NCI-H2029 treated with DMSO at 0.1 percent for 48 hours (cell line): ENCODE data around the gene C17orf75.
"Not testable (repeated sequence)": the region's sequence is repeated elsewhere in the genome, so short reads cannot be mapped to it uniquely, and the experiment has no call there.

Source experiments
- DNase-seq: peaks from one replicate; lab custom pipeline; 2025; lab: John Stamatoyannopoulos, UW

C17orf75 gene

DNA sequence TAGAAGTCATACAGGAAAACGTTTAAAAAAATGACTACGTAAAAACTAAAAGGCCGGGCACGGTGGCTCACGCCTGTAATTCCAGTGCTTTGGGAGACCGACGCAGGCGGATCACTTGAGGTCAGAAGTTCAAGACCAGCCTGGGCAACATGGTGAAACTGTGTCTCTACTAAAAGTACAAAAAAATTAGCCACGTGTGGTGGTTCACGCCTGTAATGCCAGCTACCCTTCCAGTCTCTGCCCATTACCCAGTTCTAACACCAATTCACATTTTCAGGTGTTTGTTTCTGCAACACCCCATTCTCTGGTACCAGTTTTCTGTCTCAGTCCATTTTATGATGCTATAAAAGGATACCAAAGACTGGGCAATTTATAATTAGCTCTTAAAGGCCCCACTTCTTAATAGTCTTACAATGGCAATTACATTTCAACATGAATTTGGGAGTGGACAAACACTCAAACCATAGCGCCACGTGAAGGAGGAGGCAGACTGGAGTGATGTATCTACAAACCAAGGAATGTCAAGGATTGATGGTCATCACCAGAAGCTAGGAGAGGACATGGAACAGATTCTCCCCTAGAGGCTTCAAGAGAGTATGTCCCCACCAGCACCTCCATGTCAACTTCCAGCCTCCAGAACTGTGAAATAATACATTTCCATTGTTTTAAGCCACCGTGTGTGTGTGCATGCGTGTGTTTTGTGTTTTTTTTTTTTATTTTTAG, 791 bp upstream of the C17orf75 start:
- DNase-seq = peak; percentile 2

DNA sequence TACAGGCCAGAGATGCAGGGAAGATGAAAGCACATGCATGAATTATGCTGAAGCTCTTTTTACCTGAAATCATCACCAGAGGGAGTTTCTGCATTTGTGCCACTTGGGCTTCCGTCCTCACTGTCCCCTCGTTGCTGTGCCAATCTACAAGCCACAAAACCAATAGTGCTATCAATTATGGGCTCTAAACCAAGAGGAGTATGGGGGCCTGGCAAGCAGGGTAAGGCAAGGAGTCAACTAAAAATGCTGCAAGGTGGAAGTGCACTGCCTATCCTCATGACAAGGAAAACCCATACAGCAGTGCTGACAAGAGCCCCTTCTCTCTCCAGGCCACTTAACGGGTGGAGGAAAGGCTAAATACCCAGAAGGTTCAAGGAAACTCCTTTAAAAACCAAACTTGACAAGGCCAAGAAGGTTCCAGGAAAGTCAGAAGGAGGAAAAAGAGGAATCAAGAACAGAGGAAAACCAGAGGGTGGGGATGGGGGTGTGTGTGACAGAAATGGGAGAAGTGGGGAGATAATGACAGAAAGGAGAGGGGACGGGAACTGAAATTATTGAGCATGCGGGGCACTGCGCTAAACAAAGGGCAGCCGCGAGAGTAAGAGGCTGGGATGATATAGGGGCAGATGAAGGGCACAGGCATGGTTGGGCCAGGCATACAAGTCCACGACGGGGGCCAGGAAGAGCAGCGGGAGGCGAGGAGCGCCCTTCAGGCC, 674 bp downstream of the C17orf75 start:
- peak; percentile 8 for DNase-seq

DNA sequence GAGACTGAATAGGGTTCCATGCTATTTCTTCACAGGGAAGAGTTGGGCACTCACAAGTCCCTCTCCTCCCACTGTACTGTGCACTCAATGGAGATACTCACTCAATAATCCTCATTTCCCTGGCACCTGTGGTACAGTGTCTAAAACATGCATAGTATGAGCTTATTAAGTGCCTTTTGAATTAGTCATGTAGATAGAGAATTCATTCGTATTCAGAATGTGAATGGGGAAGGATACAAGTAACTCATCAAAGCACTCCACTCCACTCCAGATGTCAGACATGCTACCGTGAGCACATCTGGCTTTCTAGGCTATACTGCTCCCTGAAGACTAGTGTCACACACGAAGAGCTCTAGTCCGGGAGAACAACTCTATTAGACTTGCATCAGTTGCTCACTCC, 6.3 kb downstream of the C17orf75 start:
- DNase-seq = no peak

DNA sequence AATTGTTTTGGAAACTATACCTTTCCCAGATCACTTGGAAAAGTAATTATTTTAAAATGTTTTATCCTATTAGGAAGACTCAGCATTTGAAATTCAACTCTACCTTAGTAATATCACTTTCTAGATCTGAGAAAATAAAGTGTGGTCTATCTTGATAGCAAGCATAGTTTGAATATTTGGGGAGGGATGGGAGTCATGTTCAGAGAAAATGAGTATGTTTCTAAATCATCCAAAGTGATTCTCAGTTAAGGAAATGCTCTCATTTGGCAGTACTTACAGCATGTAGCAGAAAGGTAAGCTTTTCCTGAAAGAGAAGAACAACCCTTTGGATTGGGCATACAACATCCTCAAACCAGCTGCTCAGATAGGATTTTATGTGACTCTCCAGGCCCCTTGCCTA, 6.9 kb downstream of the C17orf75 start:
- DNase-seq = no peak

DNA sequence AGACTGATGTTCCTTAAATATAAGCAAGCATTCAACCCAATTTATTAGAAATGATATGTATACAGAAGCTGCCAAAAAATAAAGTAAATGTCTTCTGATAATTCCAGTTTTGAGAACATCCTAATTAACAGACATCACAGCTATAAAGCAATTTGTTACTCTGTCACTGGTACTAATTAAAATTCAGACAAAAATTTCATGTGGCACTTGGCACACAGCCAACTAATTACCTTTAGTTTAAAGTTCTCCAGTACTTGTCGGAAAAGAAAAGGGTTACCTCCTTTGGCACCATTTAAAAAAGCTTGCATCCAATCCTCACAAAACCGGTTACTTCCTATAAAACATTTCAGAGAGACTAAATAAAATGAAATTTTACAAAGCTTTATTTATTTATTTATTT, 8.8 kb downstream of the C17orf75 start:
- DNase-seq = no peak

DNA sequence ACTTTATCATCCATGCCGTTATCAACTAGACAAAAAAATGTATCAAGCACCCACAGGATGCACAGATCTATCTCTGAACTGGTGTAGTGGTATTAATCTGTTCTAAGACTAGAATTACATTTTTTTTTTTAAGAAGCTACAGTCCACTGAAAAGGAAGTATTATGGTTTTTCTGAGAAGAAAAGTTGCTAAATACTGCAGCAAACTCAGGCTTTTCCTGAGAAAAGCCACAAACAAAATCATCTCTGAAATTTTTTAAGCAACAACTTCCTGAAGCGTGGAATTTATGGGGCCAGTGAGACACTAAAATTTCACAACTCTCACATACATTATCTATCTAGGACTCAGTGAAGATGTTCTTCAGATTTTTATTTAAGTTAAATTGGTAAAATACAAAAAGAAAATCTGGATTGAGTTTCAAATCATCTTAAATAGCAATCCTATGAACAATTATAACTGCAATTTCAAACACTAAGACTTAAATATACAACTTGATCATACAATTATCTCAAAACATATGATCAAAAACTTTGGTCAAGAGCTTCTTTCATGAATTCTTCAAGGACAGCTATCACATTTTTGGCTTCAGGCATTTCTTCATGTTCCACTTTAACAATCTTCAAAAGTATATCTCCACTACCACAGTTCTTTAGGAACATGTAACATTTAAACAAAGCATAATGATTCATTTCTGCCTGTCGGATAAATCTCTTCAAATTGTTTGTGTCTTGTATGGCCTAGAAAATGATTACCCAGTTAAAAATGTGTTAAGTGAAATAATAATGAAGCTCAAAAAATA, 10.5 kb downstream of the C17orf75 start:
- no peak for DNase-seq

DNA sequence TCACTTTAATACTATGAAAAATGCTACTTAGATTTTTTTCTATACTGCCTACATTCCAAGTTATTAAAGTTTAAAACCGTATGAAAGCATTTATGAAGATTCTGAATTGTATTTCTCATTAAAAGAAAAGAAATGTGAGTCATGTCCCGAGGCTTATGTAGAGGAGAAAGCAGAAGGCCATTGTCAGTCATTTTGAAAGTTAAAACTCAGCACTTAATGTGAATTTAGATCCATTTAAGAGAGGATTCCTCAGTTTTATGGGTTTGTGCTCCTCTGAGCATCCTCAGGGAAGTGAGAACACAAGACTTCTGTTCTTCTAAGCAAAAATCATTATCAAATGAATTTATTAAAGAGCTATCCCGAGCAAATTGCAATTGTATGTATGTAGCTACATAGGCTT, 11.8 kb downstream of the C17orf75 start:
- no peak for DNase-seq

DNA sequence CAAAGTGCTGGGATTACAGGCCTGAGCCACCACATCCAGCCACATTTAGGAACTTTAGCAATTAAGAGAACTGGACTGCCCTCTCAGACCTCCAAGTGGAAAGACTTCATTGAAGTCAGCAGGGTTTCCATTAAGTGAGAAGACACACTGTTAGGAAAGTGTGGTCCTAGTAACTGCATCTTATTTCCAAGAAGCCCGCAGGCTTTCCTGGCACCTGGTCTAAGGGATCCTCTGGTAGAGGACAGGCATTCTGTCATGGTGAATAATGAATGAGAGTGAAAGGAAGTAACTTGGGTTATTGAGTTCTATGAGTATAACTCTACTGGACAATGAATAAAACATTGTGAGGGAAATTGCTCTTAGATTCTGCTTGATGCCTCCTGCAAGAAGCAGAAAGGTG, 14.1 kb downstream of the C17orf75 start:
- DNase-seq = no peak

DNA sequence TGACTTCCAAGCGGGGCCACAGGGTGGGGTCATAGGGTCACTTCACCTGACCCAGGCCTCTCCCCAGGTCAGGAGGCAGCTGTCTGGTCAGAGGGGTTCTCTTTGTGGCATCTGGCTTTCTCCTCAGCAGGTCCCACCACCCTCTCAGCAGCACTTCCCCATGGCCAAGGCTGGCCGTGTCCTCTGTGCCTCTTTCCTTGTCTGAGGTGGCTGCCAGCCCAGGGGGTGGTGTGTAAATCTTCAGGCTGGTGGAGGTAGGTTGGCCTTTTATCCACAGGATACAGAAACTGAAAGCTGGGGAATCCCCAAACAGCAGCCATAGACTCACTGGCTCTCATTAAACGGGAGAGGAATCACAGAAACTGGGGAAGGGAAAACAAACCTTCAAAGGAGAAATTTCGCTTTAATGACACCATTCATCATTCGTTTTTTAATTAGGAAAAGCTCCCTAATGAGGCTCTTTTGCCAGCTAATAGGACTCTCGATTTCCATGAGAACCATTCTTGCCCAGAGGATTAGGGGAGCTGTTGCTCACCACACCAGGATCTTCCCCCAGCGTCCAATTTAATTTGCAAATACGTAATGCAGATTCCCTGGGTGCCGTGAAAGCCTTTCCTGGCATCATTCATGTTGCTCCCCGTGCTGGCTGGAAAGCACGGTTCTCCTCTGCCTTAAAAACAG, 18.0 kb downstream of the C17orf75 start:
- DNase-seq = peak; percentile 10

DNA sequence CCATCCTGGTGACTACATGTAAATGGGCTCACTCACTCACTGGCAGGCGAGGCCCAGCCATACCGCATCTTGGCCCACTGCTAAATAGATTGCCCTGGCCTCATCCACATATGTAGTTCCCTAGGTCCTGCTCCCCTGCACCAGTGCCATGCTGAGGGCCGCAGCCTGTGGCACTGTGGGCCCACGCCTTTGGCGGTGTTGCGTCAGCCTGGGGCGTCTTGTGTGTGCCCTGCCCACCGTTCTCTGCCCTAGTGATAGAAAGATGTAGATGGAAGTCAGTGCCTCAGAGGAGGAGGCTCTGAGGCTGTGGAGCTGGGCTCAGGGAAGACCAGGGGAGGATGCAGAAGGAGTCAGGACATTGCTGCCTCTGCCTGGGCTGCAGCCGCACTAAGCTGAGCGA, 18.9 kb downstream of the C17orf75 start:
- DNase-seq = no peak

DNA sequence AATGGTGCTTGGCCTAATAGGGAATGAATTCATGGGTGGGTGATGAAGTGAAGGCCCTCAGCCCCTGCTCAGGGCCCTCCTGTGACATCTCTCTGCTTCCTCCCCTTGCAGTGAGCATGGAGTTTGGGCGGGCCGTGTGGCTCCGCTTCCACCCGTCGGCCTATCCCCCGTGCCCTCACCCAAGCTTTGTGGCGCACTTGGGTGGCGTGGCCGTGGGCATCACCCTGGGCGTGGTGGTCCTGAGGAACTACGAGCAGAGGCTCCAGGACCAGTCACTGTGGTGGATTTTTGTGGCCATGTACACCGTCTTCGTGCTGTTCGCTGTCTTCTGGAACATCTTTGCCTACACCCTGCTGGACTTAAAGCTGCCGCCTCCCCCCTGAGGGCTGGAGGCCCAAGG, 21.1 kb downstream of the C17orf75 start:
- DNase-seq = no peak

DNA sequence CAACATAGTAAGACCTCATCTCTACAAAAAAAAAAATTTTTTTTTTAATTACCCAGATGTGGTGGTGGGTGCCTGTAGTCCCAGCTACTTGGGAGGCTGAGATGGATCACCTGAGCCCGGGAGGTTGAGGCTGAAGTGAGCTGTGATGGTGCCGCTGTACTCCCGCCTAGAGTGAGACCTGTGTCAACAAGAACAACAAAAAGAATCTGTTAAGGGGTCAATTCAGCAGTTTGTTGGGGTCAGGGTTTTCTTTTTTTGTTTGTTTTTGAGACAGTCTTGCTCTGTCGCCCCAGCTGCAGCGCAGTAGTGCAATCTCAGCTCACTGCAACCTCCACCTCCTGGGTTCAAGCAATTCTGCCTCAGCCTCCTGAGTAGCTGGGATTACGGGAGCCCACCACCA, 21.9 kb downstream of the C17orf75 start:
- not testable (repeated sequence) for DNase-seq

DNA sequence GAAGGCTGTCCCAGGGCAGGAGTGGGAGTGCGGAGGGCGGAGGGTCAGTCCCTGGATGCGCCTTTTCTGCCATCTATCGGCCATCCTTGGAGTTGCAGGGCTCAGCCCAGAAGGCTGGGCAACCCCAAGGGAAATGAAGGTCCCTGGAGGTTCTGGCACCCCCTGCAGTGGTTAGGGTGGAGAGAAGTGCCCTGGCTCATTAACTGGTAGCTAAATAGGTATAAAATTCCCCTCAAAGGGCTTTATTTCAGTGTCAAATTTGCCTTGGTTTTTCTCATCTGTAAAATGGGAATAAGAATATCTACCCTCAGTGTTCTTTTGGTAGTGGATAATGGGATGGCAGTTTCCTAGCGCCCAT, 22.4 kb downstream of the C17orf75 start:
- DNase-seq = peak; percentile 25

DNA sequence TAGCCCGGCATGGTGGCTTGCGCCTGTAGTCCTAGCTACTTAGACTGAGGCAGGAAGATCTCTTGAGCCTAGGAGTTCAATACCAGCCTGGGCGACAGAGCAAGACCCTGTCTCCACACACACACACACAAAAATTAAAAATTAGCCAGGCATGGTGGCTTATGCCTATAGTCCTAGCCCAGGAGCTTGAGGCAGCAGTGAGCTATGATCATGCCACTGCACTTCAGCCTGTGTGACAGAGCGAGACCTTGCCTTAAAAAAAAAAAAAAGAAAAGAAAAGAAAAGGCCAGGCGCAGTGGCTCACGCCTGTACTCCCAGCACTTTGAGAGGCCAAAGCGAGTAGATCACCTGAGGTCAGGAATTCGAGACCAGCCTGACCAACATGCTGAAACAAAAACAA, 23.9 kb downstream of the C17orf75 start:
- no peak for DNase-seq

DNA sequence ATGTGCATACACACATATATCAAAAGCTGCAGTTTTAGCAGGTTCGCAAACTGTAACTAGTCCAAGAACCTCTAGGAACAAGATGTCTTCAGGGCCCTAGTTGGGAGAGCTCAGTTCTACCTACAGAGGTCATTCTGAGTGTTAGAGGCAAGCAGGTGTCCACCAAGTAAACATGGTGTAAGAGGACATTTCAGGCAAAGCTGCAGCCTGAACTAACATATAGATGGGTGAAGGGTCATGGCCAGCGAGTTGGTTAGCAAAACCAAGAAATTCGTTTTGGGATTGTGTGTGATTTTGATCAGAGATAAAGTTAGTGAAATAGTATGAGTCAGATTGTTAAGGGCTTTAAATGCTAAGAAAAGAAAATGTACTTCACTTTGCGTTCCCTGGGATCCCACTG, 24.6 kb downstream of the C17orf75 start:
- DNase-seq = no peak

DNA sequence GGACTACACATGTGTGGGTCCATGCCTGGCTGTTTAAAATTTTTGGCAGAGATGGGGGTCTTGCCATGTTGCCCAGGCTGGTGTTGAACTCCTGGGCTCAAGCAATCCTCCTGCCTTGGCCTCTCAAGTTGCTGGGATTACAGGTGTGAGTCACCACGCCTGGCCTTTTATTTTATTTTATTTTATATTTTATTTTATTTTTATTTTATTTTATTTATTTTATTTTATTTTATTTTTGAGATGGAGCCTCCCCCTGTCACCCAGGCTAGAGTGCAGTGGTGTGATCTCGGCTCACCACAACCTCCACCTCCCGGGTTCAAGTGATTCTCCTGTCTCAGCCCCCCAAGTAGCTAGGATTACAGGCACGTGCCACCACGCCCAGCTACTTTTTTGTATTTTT, 25.3 kb downstream of the C17orf75 start:
- DNase-seq = not testable (repeated sequence)

DNA sequence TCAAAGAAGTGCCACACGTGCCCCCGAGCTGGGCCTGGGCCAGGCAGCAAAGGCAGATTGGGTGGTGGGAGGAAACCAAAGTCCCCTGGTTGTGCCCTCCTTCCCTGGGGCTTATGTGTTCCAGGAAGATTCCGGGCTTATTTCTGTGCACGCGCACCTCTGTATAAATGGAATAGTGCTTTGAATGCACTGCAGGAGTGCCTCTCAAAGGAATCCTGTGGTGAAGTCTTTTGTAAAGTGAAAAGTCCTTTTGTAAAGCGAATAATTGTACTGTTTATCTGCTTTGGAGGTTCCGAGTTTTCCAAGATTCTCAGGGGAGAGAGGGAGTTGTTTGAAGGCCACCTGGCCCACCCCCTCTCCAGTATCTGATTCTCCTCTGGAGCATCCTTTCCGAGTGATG, 26.8 kb downstream of the C17orf75 start:
- no peak for DNase-seq

DNA sequence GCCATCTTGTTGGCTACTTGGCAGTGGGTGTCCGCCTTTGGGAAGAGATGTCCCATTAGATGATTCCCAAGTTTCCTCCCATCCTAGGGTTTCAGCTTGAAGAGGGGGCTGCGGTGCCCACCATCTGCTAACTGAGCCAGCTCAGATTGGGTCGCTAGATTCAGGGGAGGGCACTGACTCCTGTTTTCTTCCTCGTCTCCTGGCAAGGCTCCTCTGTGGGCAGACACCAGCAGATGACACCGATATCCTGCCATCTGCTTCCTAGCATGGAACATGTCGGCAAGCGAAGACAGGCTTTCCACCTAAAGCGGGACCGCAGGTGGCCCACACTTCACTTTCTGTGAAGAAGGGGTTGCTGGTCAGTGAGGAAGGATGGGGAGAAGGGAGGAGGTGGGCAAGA, 27.3 kb downstream of the C17orf75 start:
- DNase-seq = no peak

DNA sequence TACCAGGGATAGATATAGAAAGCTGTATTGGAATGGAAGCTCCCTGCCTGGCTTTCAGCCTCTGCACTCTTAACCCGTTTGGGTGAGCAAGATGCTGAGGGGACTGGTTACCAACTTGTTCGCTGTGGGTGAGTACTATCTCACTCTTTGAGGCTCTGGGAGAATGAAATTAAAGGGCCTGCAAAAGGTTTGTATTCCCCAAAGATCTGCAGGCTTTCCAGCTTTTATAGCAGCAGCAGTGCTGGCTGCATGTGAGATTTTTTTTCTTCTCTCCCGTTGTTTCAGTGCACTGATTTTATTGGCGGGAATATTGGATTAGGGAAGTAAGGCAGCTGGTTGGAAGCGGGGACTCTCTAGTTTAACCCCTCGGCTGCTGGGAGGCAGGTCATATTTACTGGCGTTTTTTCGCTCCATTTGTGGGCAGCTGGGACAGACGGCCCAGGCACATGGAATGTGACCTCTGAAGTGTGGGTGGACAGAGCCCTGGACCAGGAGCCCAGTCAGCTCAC, 30.9 kb downstream of the C17orf75 start:
- DNase-seq = no peak

DNA sequence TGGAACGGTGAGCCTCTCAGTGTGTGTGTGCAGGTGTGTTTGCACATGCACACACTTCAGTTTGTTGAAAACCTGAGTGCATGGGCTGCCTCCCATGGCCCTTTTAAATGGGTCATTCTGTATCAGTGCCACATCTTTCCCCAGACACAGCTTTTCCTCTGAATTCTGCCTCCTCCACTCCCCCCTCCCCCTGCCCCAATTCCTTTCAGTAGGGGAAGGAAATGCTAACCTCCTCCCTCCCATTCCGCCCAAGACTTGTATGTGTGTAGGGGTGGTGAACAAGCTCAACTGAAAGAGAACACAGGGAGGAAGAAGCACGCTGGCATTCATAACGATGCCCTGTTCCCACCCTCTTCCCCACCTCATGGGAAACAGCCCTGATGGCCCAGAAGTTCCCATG, 34.3 kb downstream of the C17orf75 start:
- DNase-seq = peak; percentile 32

DNA sequence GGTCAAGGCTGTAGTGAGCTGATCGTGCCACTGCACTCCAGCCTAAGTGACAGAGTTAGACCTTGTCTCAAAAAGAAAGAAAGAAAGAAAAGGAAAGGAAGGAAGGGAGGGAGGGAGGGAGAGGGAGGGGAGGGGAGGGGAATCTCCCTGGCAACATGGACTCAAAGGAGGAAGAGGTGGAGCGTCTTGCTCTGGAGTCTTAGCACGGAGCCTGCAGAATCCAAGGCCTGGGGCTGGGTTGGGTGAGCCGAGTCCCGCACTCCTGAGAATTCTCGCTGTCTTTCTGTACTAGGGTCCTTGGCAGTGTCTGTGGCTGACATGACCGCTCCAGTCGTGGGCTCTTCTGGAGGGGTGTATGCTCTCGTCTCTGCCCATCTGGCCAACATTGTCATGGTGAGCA, 36.9 kb downstream of the C17orf75 start:
- no peak for DNase-seq

DNA sequence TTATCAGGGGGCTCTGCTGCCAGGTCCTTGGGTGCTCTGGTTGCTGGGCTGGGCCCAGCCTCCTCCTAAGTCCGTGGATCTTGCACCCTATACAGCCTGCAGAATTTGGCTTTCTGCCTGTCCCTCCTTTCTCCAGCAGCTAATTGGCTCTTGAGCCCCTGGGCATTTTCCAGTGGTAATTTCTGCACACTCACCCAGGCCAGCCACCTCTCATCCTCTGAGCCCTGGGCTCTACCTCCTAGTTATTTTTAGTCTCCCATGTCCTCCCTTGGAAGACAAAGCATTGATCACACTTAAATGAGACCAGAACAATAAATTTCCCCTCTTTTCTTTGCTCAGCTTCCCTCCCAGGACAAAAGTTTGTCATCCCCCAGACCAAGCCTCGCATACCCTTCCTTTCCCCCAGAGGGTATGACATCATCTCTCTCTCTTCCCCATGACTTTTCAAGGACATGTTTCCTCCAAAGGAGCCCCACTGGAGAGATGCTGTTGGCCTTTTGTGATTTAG, 38.1 kb downstream of the C17orf75 start:
- DNase-seq = peak; percentile 51
